Hepatocyte (in vitro differentiated cells): ENCODE data around the gene NELFB.

ENCODE experiments used
- CTCF ChIP-seq: fragments of 200-600 bp; sonication (generic); IDR thresholded peaks from 2 replicates; pipeline ENCODE4 v1.5.1; 2016; ENCODE audit warnings: antibody characterized with exemption, mild to moderate bottlenecking; ENCODE audit not compliant: poor library complexity
- EZH2 ChIP-seq: fragments of 200-600 bp; sonication (generic); IDR thresholded peaks from 2 replicates; pipeline ENCODE4 v1.6.1; 2016; ENCODE audit warnings: antibody characterized with exemption, mild to moderate bottlenecking, borderline replicate concordance
- EZH2phosphoT487 ChIP-seq: fragments of 200-600 bp; sonication (generic); IDR thresholded peaks from one replicate; pipeline ENCODE4 v1.6.1; 2018; ENCODE audit warnings: antibody characterized with exemption, mild to moderate bottlenecking, low read depth, moderate library complexity; ENCODE audit not compliant: unreplicated experiment, severe bottlenecking

DNA sequence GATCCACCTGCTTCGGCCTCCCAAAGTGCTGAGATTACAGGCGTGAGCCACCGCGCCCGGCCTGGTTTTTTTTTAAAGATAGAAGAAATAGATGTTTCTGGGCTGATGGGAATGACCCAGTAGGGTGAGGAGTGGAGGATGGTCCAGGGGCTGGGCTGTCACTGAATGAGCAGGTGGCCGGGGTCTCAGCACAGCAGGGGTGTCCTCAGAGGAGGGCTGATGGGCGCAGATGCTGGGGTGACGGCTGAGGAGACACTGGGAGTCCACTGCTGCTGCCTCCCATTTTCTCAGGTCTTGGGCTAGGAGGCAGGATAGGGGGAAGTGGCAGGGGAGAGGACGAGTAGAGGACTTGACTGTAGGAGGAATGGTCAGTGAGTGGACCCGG is 20.1 kb downstream of the NELFB start:
- TF ChIP-seq CTCF (no peak), EZH2 (no peak), EZH2phosphoT487 (no peak)
